Right atrium auricular region (tissue), 2 donors: ENCODE measurements around the gene BCAS4. TPM values are rescaled to one million over a fixed set of nuclear protein-coding genes. Genes with fewer than 3 reads are reported as not detected.

Experiments used
- DNase-seq: peaks from one replicate; pipeline ENCODE4 v3.0.0-alpha.2; 2019; ENCODE audit warnings: low spot score
- H3K27ac ChIP-seq, 2 donors: fragments of 200-600 bp; sonication (generic); 1 replicate in 1 of 2; 2 replicates in 1 of 2; pipeline ENCODE4 v1.5.1; 2016 to 2019
- H3K27me3 ChIP-seq, 2 donors: fragments of 200-600 bp; sonication (generic); one replicate each; pipeline versions ENCODE4 v1.5.1 to v1.6.0; 2017 to 2019
- H3K36me3 ChIP-seq: fragments of 200-600 bp; sonication (generic); one replicate; pipeline ENCODE4 v1.5.1; 2016
- H3K4me1 ChIP-seq, 2 donors: fragments of 200-600 bp; sonication (generic); one replicate each; pipeline versions ENCODE4 v1.5.1 to v1.6.0; 2017 to 2019
- H3K4me3 ChIP-seq, 2 donors: fragments of 200-600 bp; sonication (generic); 1 replicate in 1 of 2; 2 replicates in 1 of 2; pipeline ENCODE4 v1.5.1; 2017 to 2019; ENCODE audit warnings: mild to moderate bottlenecking in 1 of 2, moderate library complexity in 1 of 2
- H3K9me3 ChIP-seq, 2 donors: fragments of 200-600 bp; sonication (generic); one replicate each; pipeline ENCODE4 v1.5.1; 2019
- total RNA-seq, 2 donors: library from RNA; depleted of rRNA; stranded (reverse); fragments of >200 nt; gene quantifications; one replicate each; pipeline ENCODE4 v1.1.0, GENCODE V29; 2016
- TF ChIP-seq, protein P1 (sequence below), 2 donors: fragments of 200-600 bp; sonication (generic); IDR thresholded peaks; one replicate each; pipeline ENCODE4 v1.5.1; 2019; ENCODE audit warnings: antibody characterized with exemption in 2 of 2

Gene BCAS4
- total RNA-seq, 2 donors from 2014 or later = 1.5 to 2.2 TPM

GRCh38 chr20:50802289-50802688, 7.4 kb downstream of the BCAS4 start:
- no peaks in the 10 kb centered on the region for H3K27me3 ChIP-seq
- no peak overlapping the region for H3K27ac ChIP-seq
- no peaks in the 10 kb centered on the region for H3K4me1 ChIP-seq
- TF ChIP-seq, protein P1, sequence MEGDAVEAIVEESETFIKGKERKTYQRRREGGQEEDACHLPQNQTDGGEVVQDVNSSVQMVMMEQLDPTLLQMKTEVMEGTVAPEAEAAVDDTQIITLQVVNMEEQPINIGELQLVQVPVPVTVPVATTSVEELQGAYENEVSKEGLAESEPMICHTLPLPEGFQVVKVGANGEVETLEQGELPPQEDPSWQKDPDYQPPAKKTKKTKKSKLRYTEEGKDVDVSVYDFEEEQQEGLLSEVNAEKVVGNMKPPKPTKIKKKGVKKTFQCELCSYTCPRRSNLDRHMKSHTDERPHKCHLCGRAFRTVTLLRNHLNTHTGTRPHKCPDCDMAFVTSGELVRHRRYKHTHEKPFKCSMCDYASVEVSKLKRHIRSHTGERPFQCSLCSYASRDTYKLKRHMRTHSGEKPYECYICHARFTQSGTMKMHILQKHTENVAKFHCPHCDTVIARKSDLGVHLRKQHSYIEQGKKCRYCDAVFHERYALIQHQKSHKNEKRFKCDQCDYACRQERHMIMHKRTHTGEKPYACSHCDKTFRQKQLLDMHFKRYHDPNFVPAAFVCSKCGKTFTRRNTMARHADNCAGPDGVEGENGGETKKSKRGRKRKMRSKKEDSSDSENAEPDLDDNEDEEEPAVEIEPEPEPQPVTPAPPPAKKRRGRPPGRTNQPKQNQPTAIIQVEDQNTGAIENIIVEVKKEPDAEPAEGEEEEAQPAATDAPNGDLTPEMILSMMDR (IDR thresholded peaks at IDR 0.05) = no peak
- no peaks in the 10 kb centered on the region for H3K36me3 ChIP-seq
- H3K4me3 ChIP-seq = no peak overlapping the region
- DNase-seq = no peak
- H3K9me3 ChIP-seq = no peaks in the 10 kb centered on the region

DNA sequence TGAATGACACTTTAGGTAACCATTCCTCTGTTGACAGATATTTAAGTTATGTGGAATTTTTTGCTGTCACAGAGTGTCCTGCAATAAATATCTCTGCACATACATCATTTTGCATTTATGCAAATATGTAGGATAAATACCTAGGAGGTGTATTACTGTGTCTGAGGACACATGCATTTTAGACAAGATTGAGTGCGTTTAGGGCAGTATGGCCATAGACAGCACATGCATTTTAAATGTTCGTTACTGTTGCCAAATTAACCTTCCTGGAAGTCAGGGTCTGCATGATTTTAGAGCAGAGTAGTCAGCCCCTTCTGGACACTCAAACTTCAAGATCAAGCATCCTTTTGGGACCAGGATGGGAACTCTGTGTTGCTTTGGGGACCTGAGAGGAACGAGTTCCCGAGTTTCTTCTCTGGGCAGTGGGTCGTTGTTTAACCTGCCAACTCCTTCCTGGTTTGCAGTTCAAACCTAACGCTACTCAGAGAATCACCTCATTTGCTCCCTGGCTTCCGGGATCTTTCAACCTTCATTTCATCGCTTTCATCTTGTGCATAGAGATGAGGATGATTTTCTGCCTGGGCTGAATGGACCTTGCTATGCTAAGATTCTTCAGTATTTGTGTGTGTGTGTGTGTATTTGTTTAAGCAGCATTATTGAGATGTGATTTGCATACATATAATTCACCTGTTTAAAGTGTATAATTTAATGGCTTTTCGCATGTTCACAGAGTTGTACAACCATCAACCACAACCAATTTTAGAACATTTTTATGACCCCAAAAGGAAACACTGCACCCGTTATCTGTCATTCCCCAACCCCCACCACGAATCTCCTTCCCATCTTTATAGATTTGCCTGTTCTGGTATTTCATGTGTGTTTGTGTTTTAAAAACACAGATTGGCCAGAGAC, 9.8 kb downstream of the BCAS4 start:
- Histone ChIP-seq H3K9me3 (no peaks in the 10 kb centered on the region), H3K4me1 (no peaks in the 10 kb centered on the region), H3K27me3 (no peaks in the 10 kb centered on the region), H3K4me3 (no peak overlapping the region), H3K27ac (no peak overlapping the region), H3K36me3 (no peaks in the 10 kb centered on the region)
- DNase-seq = no peak
- TF ChIP-seq, protein P1 (IDR thresholded peaks at IDR 0.05) = no peak

GRCh38 chr20:50805349-50805684, 10.5 kb downstream of the BCAS4 start:
- no peak for DNase-seq
- Histone ChIP-seq H3K27ac (no peak overlapping the region), H3K9me3 (no peaks in the 10 kb centered on the region), H3K36me3 (no peaks in the 10 kb centered on the region), H3K4me3 (no peak overlapping the region), H3K4me1 (no peaks in the 10 kb centered on the region), H3K27me3 (no peaks in the 10 kb centered on the region)
- TF ChIP-seq, protein P1 (IDR thresholded peaks at IDR 0.05) = no peak

- no peak for DNase-seq
- Histone ChIP-seq H3K4me1 (no peaks in the 10 kb centered on the region), H3K4me3 (no peak overlapping the region), H3K9me3 (no peaks in the 10 kb centered on the region), H3K36me3 (no peaks in the 10 kb centered on the region), H3K27me3 (no peaks in the 10 kb centered on the region), H3K27ac (no peak overlapping the region)
- TF ChIP-seq, protein P1 (IDR thresholded peaks at IDR 0.05) = no peak
Observed at GRCh38 chr20:50806126-50806768, 11.4 kb downstream of the BCAS4 start.

DNA sequence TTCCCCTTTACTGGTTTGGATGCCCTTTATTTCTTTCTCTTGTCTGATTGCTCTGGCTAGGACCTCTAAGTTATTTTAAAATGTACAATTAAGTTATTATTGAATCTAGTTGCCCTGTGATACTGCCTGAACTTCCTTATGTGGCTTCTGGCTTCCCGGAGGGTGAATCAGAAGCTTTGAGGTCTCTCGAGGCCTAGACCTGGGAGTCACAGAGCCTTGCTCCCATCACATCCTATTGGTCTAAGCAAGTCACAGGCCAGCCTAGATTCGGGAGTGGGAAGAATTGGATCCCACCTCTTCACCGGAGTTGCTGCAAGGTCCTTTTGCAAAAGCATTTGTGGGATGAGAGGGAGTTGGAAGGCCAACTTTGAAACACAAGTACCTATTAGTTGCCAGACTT, 15.2 kb downstream of the BCAS4 start:
- TF ChIP-seq, protein P1 (IDR thresholded peaks at IDR 0.05) = no peak
- DNase-seq = no peak
- H3K4me3 ChIP-seq = no peak overlapping the region
- no peaks in the 10 kb centered on the region for H3K4me1 ChIP-seq
- H3K27me3 ChIP-seq = no peaks in the 10 kb centered on the region
- H3K9me3 ChIP-seq = no peaks in the 10 kb centered on the region
- H3K27ac ChIP-seq = no peak overlapping the region
- H3K36me3 ChIP-seq = no peaks in the 10 kb centered on the region
